ENCODE data around the gene DIS3L2. TPM values are rescaled to one million over a fixed set of nuclear protein-coding genes. Genes with fewer than 3 reads are reported as not detected.

The DIS3L2 gene
- total and polyA plus RNA-seq, 2 of the 8 experiments (the other 6 are each of a cell fraction or from before 2014, with no cell fraction given): 11.5 to 21.6 TPM

- H3K9ac ChIP-seq (replicated peaks in 1 of 4; ENCODE audit: extremely low read depth in 1 of 4, low read depth in 3 of 4, low read length in 3 of 4): no peak overlapping the region
- H2BK120ac ChIP-seq (replicated peaks; ENCODE audit: low read depth, low read length): no peak overlapping the region
- H3K23ac ChIP-seq (ENCODE audit: insufficient read length): no peak overlapping the region
- H3K79me2 ChIP-seq (ENCODE audit: control insufficient read depth in 1 of 2, insufficient read depth in 2 of 2, low read length in 2 of 2): no peaks in the 10 kb centered on the region
- no peaks in the 10 kb centered on the region for H3K9me3 ChIP-seq (ENCODE audit: insufficient read depth in 2 of 2, low read depth in 1 of 2, low read length in 1 of 2)
- H3K27ac ChIP-seq (ENCODE audit: low read depth, low read length): no peak overlapping the region; the same call in 1 of the 2 replicates
- no peak for FAIRE-seq
- H3K4me1 ChIP-seq (replicated peaks in 1 of 4; ENCODE audit: control insufficient read depth in 3 of 4, insufficient read depth in 4 of 4, low read length in 3 of 4): peaks cover 2 to 10% (median 3%) of the 10 kb centered on the region in 4 experiments; a peak in 5 of 7 replicates
- ChIA-PET CTCF (ENCODE audit: partially characterized antibody) (interaction anchor here (0.9 to 17.2 kb wide), 6 partner anchors 8 to 405 kb away, joined by 3 to 220 read pairs (median 14); no protein-coding TSS in a partner anchor), POLR2A (ENCODE audit: partially characterized antibody) (no interaction called here)
- WGBS, 2 experiments (ENCODE audit: extremely low coverage in 1 of 2, insufficient coverage in 1 of 2, insufficient read length in 1 of 2, insufficient replicate concordance in 2 of 2, low coverage in 1 of 2, low lambda C conversion rate in 2 of 2, missing lambda C conversion rate in 1 of 2): 89% methylated on average over 3 of the region's 3 CpGs; no CpG with 5 or more reads in 1 of the 2 experiments
- H3K27me3 ChIP-seq (replicated peaks in 1 of 4; ENCODE audit: control insufficient read depth in 3 of 4, extremely low read depth in 1 of 4, insufficient read depth in 3 of 4, low read length in 3 of 4): peaks cover 1 to 16% (median 12%) of the 10 kb centered on the region in 4 experiments; a peak in 6 of 7 replicates
- H2BK12ac ChIP-seq (ENCODE audit: low read depth, low read length): no peak overlapping the region
- H4K8ac ChIP-seq (ENCODE audit: extremely low read depth, insufficient read depth, low read length): no peak overlapping the region
- no peaks in the 10 kb centered on the region for H3K36me3 ChIP-seq (ENCODE audit: control insufficient read depth in 2 of 4, insufficient read depth in 4 of 4, low read length in 3 of 4)
- H2BK15ac ChIP-seq (ENCODE audit: low read length): no peak overlapping the region
- H2AFZ ChIP-seq (ENCODE audit: low read length): no peak overlapping the region
- no peak for DNase-seq (ENCODE audit: low read depth in 1 of 2, low spot score in 2 of 2)
- H3K23me2 ChIP-seq (ENCODE audit: low read depth, low read length): peaks cover 5% of the 10 kb centered on the region
- H3K56ac ChIP-seq (replicated peaks; ENCODE audit: insufficient read length, low read depth, low read length): no peak overlapping the region
- no peak overlapping the region for H2BK20ac ChIP-seq (ENCODE audit: low read length)
- no peak overlapping the region for H4K91ac ChIP-seq (replicated peaks; ENCODE audit: insufficient read length, low read length)
- no peak overlapping the region for H3K18ac ChIP-seq (ENCODE audit: extremely low read depth, low read length)
- H4K20me1 ChIP-seq (replicated peaks in 1 of 2; ENCODE audit: control insufficient read depth in 1 of 2, insufficient read depth in 2 of 2, low read length in 2 of 2): peaks cover 0 to 2% of the 10 kb centered on the region in 2 experiments
- H3K79me1 ChIP-seq (ENCODE audit: low read depth, low read length): no peaks in the 10 kb centered on the region
- no peak overlapping the region for H3K4me2 ChIP-seq (ENCODE audit: insufficient read depth in 1 of 2, low read depth in 2 of 2, low read length in 2 of 2)
- TF ChIP-seq MAFK (IDR thresholded peaks at IDR 0.05; ENCODE audit: low read depth, low read length) (no peak), RXRA (IDR thresholded peaks at IDR 0.05; ENCODE audit: insufficient read depth, low read depth, low read length) (no peak), ATF2 (IDR thresholded peaks at IDR 0.05; ENCODE audit: low read length) (no peak), SAP30 (IDR thresholded peaks at IDR 0.05; ENCODE audit: insufficient read depth, insufficient replicate concordance, low read length) (no peak), PHF8 (conservative IDR thresholded peaks at IDR 0.05; ENCODE audit: low read depth, low read length) (no peak)
- H3K4ac ChIP-seq (replicated peaks; ENCODE audit: insufficient read length, low read depth, low read length): no peak overlapping the region
- H2AK5ac ChIP-seq (ENCODE audit: low read depth, low read length): no peak overlapping the region
- H2BK5ac ChIP-seq (ENCODE audit: low read depth, low read length): no peak overlapping the region
- no peak overlapping the region for H3K4me3 ChIP-seq (ENCODE audit: extremely low read depth in 1 of 4, insufficient read depth in 2 of 4, low read depth in 3 of 4, low read length in 4 of 4)
- no peak overlapping the region for H4K5ac ChIP-seq (ENCODE audit: insufficient read length, low read depth, low read length)
- H3K14ac ChIP-seq (ENCODE audit: insufficient read length): no peak overlapping the region
Measured at GRCh38 chr2:231920366-231920765, 41.1 kb upstream of the DIS3L2 start.

Measured in H1 (cell line).